ENCODE measurements around the gene KIF4A.

DNA sequence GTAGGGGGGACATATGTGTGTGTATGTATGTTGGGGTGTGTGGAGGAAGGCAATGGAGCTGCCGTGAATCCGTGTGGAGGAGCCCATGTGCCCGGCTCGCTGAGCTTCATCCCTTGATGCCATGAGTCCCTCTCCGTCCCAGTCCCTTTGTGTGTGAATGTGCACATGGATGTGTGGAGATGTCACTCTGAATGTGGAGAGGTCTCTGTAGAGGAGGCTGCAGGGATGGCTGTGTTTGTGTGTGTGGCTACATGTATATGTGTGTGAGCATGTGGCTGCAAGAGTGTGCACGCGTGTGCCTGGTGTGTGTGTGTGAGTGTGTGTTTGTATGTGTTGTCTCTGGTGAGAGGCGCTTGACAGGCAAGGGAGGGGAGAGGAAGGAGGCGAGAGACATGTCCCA, 156.0 kb downstream of the KIF4A start:
- TF ChIP-seq KLF13 (CRISPR knock-in tag; IDR thresholded peaks at IDR 0.05) (no peak), CAMTA2 (CRISPR knock-in tag; IDR thresholded peaks at IDR 0.05; ENCODE audit: borderline replicate concordance) (no peak), ZNF350 (CRISPR knock-in tag; IDR thresholded peaks at IDR 0.05; ENCODE audit: borderline replicate concordance, low read depth) (no peak), FOXM1 (CRISPR knock-in tag; IDR thresholded peaks at IDR 0.05) (no peak), NRL (CRISPR knock-in tag; IDR thresholded peaks at IDR 0.05; ENCODE audit: borderline replicate concordance) (no peak), SRSF9 (IDR thresholded peaks at IDR 0.05; ENCODE audit: borderline replicate concordance, insufficient read depth, low read depth, low read length, poor library complexity, severe bottlenecking) (no peak), USF2 (IDR thresholded peaks at IDR 0.05; ENCODE audit: low read depth, low read length) (no peak), USF2 (CRISPR knock-in tag; IDR thresholded peaks at IDR 0.05; ENCODE audit: borderline replicate concordance) (no peak), BRCA1 (CRISPR knock-in tag; IDR thresholded peaks at IDR 0.05) (no peak), MAX (IDR thresholded peaks at IDR 0.05) (no peak), FOXJ3 (CRISPR knock-in tag; IDR thresholded peaks at IDR 0.05; ENCODE audit: borderline replicate concordance) (no peak), POLR2A (IDR thresholded peaks at IDR 0.05; ENCODE audit: insufficient read depth in 1 of 2, low read depth in 2 of 2, low read length in 2 of 2) (no peak), TP53 (CRISPR knock-in tag; conservative IDR thresholded peaks at IDR 0.05) (no peak)
- TF ChIP-seq, protein P1, sequence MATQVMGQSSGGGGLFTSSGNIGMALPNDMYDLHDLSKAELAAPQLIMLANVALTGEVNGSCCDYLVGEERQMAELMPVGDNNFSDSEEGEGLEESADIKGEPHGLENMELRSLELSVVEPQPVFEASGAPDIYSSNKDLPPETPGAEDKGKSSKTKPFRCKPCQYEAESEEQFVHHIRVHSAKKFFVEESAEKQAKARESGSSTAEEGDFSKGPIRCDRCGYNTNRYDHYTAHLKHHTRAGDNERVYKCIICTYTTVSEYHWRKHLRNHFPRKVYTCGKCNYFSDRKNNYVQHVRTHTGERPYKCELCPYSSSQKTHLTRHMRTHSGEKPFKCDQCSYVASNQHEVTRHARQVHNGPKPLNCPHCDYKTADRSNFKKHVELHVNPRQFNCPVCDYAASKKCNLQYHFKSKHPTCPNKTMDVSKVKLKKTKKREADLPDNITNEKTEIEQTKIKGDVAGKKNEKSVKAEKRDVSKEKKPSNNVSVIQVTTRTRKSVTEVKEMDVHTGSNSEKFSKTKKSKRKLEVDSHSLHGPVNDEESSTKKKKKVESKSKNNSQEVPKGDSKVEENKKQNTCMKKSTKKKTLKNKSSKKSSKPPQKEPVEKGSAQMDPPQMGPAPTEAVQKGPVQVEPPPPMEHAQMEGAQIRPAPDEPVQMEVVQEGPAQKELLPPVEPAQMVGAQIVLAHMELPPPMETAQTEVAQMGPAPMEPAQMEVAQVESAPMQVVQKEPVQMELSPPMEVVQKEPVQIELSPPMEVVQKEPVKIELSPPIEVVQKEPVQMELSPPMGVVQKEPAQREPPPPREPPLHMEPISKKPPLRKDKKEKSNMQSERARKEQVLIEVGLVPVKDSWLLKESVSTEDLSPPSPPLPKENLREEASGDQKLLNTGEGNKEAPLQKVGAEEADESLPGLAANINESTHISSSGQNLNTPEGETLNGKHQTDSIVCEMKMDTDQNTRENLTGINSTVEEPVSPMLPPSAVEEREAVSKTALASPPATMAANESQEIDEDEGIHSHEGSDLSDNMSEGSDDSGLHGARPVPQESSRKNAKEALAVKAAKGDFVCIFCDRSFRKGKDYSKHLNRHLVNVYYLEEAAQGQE (IDR thresholded peaks at IDR 0.05; ENCODE audit: borderline replicate concordance in 1 of 2, low read depth in 1 of 2, low read length in 2 of 2), result no peak
- TF ChIP-seq, protein P2, sequence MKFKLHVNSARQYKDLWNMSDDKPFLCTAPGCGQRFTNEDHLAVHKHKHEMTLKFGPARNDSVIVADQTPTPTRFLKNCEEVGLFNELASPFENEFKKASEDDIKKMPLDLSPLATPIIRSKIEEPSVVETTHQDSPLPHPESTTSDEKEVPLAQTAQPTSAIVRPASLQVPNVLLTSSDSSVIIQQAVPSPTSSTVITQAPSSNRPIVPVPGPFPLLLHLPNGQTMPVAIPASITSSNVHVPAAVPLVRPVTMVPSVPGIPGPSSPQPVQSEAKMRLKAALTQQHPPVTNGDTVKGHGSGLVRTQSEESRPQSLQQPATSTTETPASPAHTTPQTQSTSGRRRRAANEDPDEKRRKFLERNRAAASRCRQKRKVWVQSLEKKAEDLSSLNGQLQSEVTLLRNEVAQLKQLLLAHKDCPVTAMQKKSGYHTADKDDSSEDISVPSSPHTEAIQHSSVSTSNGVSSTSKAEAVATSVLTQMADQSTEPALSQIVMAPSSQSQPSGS (CRISPR knock-in tag; IDR thresholded peaks at IDR 0.05), result no peak

Data from HepG2 (cell line).